Adrenal gland (tissue), 12 donors: ENCODE results near the gene AGAP1. TPM values are rescaled to one million over a fixed set of nuclear protein-coding genes. Genes with fewer than 3 reads are reported as not detected.

Experiments used
- DNase-seq, 7 donors: peaks; one replicate each; pipeline ENCODE4 v3.0.0-alpha.2; 2019 to 2020
- H3K27ac ChIP-seq, 5 donors: fragments of 200-600 bp; sonication (generic) in 4 of 5; 1 replicate in 3 of 5; 2 replicates in 2 of 5; pipeline versions ENCODE4 v1.5.1 to v1.8.0; 2016 to 2020; ENCODE audit warnings: mild to moderate bottlenecking in 1 of 5
- H3K27me3 ChIP-seq: fragments of 200-600 bp; 2 replicates; pipeline ENCODE4 v1.8.0; 2021
- H3K36me3 ChIP-seq, 2 donors: fragments of 200-600 bp; replicated peaks in 1 of 2; 1 replicate in 1 of 2; 2 replicates in 1 of 2; pipeline versions ENCODE4 v1.5.1 to v1.8.0; 2018 to 2022
- H3K4me1 ChIP-seq, 2 donors: fragments of 200-600 bp; replicated peaks in 1 of 2; 1 replicate in 1 of 2; 2 replicates in 1 of 2; pipeline versions ENCODE4 v1.5.1 to v1.8.0; 2018 to 2021
- H3K4me3 ChIP-seq, 4 donors: fragments of 200-600 bp; sonication (generic) in 3 of 4; one replicate each; pipeline ENCODE4 v1.5.1; 2016 to 2018
- H3K9me3 ChIP-seq, 3 donors: fragments of 200-600 bp; sonication (generic) in 1 of 3; replicated peaks in 1 of 3; 1 replicate in 2 of 3; 2 replicates in 1 of 3; pipeline versions ENCODE4 v1.5.1 to v1.8.0; 2016 to 2021
- POLR2A ChIP-seq, 2 donors: fragments of 450-650 bp; IDR thresholded peaks; one replicate each; pipeline ENCODE4 v1.6.1; 2017; ENCODE audit warnings: antibody characterized with exemption in 2 of 2, mild to moderate bottlenecking in 2 of 2, moderate library complexity in 1 of 2
- WGBS, 4 donors: extraction: QIAGEN DNeasy Blood & Tissue Kit in 2 of 4; methylation state at CpG; one replicate each; pipeline versions ENCODE4 v1.1.5 to v1.1.7; 2013 to 2017; 5-methylcytosine and 5-hydroxymethylcytosine counted together
- intact Hi-C, 2 donors: fragments of 100-400 bp; cut with DNase I; formaldehyde crosslinking; loops; one replicate each; pipeline versions ENCODE4 v1.14.1 to v1.15.0; 2022 to 2023
- polyA plus RNA-seq, 3 donors: library from polyadenylated mRNA; stranded (reverse); fragments of 200-250 nt in 2 of 3; fragments of 350-450 nt in 1 of 3; fragmentation: Illumina TruSeq in 1 of 3; extraction: RNeasy Lipid Tissue Mini Kit (QIAGEN cat#74804) in 1 of 3; gene quantifications; one replicate each; pipeline ENCODE4 v1.2.3, GENCODE V29; 2013 to 2014
- total RNA-seq, 9 donors: library from RNA; depleted of rRNA in 4 of 9; stranded (reverse); fragments of >200 nt in 4 of 9; fragments of 120-200 nt in 1 of 9; fragmentation: NEBNext Ultra II Directional in 1 of 9; extraction: Animal tissue kit (Norgen Biotek cat#: 25700) in 1 of 9; gene quantifications; one replicate each; pipeline versions ENCODE4 v1.1.0 to v1.2.4, GENCODE V29; 2013 to 2023
- TF ChIP-seq, protein P1 (sequence below), 6 experiments: fragments of 450-650 bp in 4 of 6; fragments of 200-600 bp in 2 of 6; sonication (generic) in 1 of 6; IDR thresholded peaks; 1 replicate in 5 of 6; 2 replicates in 1 of 6; pipeline versions ENCODE4 v1.5.1 to v1.8.0; 2016 to 2021; ENCODE audit warnings: antibody characterized with exemption in 6 of 6, mild to moderate bottlenecking in 2 of 6, moderate library complexity in 1 of 6
- donor health status: healthy with polysubstance abuse.
- donor health status: Bipolar disorder and iron deficiency.
- donor health status: DM: yes; HTN: yes; CAD: no.
- donor health status: DM: no; HTN: no; CAD: no.
- donor health status: DM: no; HTN: no; CAD: no.
- donor health status: DM: yes; HTN: yes; CAD: no.

AGAP1 gene
- total and polyA plus RNA-seq, 12 donors, result 5.3 to 29.6 (median 17.7) TPM

DNA sequence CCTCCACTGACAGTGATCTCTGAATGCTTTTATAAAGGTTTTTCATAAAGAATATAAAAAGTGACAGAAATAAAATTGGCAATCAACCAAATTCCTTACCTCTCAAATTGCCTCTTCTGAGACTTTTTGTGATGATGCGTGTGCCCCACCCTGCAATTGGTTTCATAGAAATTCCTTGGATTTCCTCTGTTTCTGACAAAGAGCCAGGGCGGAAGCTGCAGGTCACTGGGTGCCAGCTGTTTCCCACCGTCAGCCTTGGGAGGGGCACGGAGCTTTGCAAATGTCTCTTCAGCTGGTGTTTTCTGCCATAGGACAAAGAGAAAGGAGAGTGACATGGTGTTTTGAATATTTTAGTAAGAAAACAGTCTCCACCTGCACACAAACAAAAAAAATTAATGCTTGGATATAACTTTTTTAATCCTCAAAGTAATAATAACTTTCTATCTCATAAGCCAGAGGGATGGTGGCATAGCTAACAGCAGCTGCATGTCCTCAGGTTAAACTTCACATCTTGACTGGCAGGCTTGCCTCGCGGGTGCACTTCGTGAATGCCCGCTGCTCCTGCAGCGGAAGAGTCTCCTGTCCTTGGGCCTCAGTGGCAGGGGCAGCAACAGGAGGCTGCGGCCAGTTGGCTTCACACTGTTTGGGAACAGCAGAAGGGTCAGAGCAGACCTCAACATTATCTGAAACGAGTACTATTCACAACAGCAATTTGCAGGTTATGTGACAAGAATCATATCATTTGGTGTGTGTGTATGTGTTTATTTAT, 24.7 kb downstream of the AGAP1 start:
- Histone ChIP-seq H3K36me3 (no peaks in the 10 kb centered on the region), H3K4me3 (no peak overlapping the region), H3K27ac (no peak overlapping the region), H3K27me3 (no peaks in the 10 kb centered on the region), H3K4me1 (peaks cover 7 to 11% of the 10 kb centered on the region in 2 donors), H3K9me3 (no peaks in the 10 kb centered on the region)
- TF ChIP-seq, protein P1, sequence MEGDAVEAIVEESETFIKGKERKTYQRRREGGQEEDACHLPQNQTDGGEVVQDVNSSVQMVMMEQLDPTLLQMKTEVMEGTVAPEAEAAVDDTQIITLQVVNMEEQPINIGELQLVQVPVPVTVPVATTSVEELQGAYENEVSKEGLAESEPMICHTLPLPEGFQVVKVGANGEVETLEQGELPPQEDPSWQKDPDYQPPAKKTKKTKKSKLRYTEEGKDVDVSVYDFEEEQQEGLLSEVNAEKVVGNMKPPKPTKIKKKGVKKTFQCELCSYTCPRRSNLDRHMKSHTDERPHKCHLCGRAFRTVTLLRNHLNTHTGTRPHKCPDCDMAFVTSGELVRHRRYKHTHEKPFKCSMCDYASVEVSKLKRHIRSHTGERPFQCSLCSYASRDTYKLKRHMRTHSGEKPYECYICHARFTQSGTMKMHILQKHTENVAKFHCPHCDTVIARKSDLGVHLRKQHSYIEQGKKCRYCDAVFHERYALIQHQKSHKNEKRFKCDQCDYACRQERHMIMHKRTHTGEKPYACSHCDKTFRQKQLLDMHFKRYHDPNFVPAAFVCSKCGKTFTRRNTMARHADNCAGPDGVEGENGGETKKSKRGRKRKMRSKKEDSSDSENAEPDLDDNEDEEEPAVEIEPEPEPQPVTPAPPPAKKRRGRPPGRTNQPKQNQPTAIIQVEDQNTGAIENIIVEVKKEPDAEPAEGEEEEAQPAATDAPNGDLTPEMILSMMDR (IDR thresholded peaks at IDR 0.05), result no peak
- TF ChIP-seq POLR2A (IDR thresholded peaks at IDR 0.05), result no peak
- WGBS, 4 donors, result 55 to 69% (median 60%) methylated on average over 10 to 11 of the region's 11 CpGs
- peak in 2 of 7 donors; percentile 40 to 65 for DNase-seq
- intact Hi-C loops, result no loop called here

DNA sequence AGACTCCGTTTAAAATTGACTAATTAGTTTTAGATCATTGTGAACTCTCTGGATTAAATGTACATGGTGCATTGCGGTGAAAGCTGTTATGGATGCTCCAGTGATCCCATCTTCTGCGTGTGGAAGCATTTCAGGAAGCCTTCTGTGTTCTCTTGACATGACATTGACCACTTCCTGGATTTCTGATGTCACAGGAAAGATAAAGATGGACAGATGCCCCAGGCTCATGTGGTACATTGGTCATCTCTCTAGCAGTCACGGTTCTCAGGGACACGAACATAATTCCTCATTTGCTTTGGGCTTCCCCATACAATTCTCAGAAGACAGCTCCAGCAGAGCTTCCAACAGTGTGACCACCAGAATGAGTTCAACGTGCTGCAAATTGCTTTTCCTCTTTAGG, 26.9 kb downstream of the AGAP1 start:
- H3K36me3 ChIP-seq, result no peaks in the 10 kb centered on the region
- no peak overlapping the region for H3K4me3 ChIP-seq
- WGBS, 4 donors, result 68 to 79% (median 72%) methylated on average over 6 of the region's 6 CpGs
- intact Hi-C loops, result no loop called here
- H3K4me1 ChIP-seq, result peaks cover 7 to 11% of the 10 kb centered on the region in 2 donors
- H3K9me3 ChIP-seq, result no peaks in the 10 kb centered on the region
- TF ChIP-seq POLR2A (IDR thresholded peaks at IDR 0.05), result no peak
- TF ChIP-seq, protein P1 (IDR thresholded peaks at IDR 0.05), result no peak
- no peak overlapping the region for H3K27ac ChIP-seq
- no peak for DNase-seq
- no peaks in the 10 kb centered on the region for H3K27me3 ChIP-seq

- H3K27me3 ChIP-seq, result no peaks in the 10 kb centered on the region
- intact Hi-C loops, result no loop called here
- DNase-seq, result peak in 1 of 7 donors; percentile 37
- TF ChIP-seq POLR2A (IDR thresholded peaks at IDR 0.05), result no peak
- TF ChIP-seq, protein P1 (IDR thresholded peaks at IDR 0.05), result no peak
- 64 to 69% (median 65%) methylated on average over 6 of the region's 6 CpGs for WGBS, 4 donors
- H3K4me3 ChIP-seq, result no peak overlapping the region
- H3K4me1 ChIP-seq, result peaks cover 7 to 11% of the 10 kb centered on the region in 2 donors
- H3K27ac ChIP-seq, result no peak overlapping the region
- no peaks in the 10 kb centered on the region for H3K9me3 ChIP-seq
- no peaks in the 10 kb centered on the region for H3K36me3 ChIP-seq
These were observed 28.0 kb downstream of the AGAP1 start for GRCh38 chr2:235521844-235522243.

GRCh38 chr2:235523021-235523420, 29.2 kb downstream of the AGAP1 start:
- TF ChIP-seq, protein P1 (IDR thresholded peaks at IDR 0.05), result no peak
- H3K9me3 ChIP-seq, result no peaks in the 10 kb centered on the region
- no peaks in the 10 kb centered on the region for H3K27me3 ChIP-seq
- H3K27ac ChIP-seq, result no peak overlapping the region
- no peaks in the 10 kb centered on the region for H3K36me3 ChIP-seq
- no peak for DNase-seq
- intact Hi-C loops, result no loop called here
- H3K4me1 ChIP-seq, result peaks cover 5% of the 10 kb centered on the region in 2 donors
- H3K4me3 ChIP-seq, result no peak overlapping the region
- 98 to 100% (median 100%) methylated on average over 3 to 5 of the region's 5 CpGs; no CpG with 5 or more reads in 1 of the 4 donors for WGBS, 4 donors
